ENCODE data around the gene FRG2B.

FRG2B gene

GRCh38 chr10:133618851-133619250, 7.7 kb downstream of the FRG2B start:
- Histone ChIP-seq H3K36me3 (replicated peaks) (no peaks in the 10 kb centered on the region), H3K27ac (no peak overlapping the region), H3K27me3 (replicated peaks) (no peaks in the 10 kb centered on the region), H3K4me3 (ENCODE audit: low read depth, low read length) (no peak overlapping the region)
- in situ Hi-C loops (cut with HindIII; ENCODE audit: low pct_ligation_motif_present, low sequenced_read_pairs), result no loop called here
- TF ChIP-seq, protein P1, sequence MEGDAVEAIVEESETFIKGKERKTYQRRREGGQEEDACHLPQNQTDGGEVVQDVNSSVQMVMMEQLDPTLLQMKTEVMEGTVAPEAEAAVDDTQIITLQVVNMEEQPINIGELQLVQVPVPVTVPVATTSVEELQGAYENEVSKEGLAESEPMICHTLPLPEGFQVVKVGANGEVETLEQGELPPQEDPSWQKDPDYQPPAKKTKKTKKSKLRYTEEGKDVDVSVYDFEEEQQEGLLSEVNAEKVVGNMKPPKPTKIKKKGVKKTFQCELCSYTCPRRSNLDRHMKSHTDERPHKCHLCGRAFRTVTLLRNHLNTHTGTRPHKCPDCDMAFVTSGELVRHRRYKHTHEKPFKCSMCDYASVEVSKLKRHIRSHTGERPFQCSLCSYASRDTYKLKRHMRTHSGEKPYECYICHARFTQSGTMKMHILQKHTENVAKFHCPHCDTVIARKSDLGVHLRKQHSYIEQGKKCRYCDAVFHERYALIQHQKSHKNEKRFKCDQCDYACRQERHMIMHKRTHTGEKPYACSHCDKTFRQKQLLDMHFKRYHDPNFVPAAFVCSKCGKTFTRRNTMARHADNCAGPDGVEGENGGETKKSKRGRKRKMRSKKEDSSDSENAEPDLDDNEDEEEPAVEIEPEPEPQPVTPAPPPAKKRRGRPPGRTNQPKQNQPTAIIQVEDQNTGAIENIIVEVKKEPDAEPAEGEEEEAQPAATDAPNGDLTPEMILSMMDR (IDR thresholded peaks at IDR 0.05; ENCODE audit: low read depth, low read length, missing control alignments), result no peak
- no peak for DNase-seq

DNA sequence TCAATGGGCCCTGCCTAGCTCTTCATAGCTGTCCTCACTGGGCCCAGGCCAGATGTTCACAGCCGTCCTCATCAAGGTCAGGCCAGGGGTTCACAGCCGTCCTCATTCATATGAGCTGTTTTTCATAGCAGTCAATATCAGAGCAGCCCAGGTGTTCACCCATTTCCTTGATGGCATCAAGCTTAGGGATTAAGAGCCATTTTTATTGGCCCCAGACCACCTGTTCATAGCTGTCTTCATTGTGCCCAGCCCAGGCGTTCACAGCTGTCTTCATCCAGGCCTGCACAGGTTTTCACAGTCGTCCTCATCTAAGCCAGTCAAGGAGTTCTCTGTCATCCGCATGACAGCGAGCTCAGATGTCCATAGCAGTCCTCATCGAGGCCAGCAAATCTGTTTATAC, 9.4 kb downstream of the FRG2B start:
- H3K36me3 ChIP-seq (replicated peaks), result no peaks in the 10 kb centered on the region
- in situ Hi-C loops (cut with HindIII; ENCODE audit: low pct_ligation_motif_present, low sequenced_read_pairs), result no loop called here

GRCh38 chr10:133616371-133617130, 10.0 kb downstream of the FRG2B start:
- no peaks in the 10 kb centered on the region for H3K36me3 ChIP-seq (replicated peaks)
- TF ChIP-seq, protein P1 (IDR thresholded peaks at IDR 0.05; ENCODE audit: low read depth, low read length, missing control alignments), result no peak
- no peaks in the 10 kb centered on the region for H3K27me3 ChIP-seq (replicated peaks)
- no peak overlapping the region for H3K4me3 ChIP-seq (ENCODE audit: low read depth, low read length)
- in situ Hi-C loops (cut with HindIII; ENCODE audit: low pct_ligation_motif_present, low sequenced_read_pairs), result no loop called here
- no peak for DNase-seq
- H3K27ac ChIP-seq, result no peak overlapping the region

More for the DNA sequence above, 9.4 kb downstream of the FRG2B start:
- no peak overlapping the region for H3K27ac ChIP-seq
- no peak overlapping the region for H3K4me3 ChIP-seq (ENCODE audit: low read depth, low read length)
- TF ChIP-seq, protein P1 (IDR thresholded peaks at IDR 0.05; ENCODE audit: low read depth, low read length, missing control alignments), result no peak
- no peaks in the 10 kb centered on the region for H3K27me3 ChIP-seq (replicated peaks)
- no peak for DNase-seq

DNA sequence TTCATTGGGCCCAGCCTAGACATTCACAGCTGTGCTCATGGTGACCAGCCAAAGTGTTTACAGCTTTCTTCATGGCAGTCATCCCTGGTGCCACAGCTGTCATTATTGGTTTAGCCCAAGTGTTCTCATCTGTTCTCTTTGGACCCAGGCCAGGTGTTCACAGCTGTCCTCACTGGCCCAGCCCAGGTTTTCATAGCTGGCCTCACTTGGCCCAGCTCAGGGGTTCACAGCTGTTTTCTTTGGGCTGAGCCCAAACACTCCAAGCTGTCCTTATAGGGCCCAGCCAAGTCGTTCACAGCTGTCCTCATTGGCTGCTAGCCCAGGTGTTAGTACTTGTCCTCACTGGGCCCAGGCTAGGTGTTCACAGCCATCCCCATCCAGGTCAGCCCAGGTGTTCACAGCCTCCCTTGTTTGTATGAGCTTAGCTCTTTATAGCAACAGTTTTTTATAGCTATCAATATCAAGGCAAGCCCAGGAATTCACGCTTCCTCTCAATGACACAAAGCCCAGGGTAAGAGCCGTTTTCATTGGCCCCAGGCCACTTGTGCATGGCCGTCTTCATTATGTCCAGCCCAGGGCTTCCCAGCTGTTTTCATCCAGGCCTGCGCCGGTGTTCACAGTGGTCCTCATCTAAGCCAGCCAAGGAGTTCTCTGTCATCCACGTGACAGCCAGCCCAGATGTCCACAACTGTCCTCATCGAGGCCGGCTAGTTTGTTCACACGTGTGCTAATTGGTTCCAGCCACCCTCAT, 11.6 kb downstream of the FRG2B start:
- Histone ChIP-seq H3K4me3 (ENCODE audit: low read depth, low read length) (no peak overlapping the region), H3K36me3 (replicated peaks) (no peaks in the 10 kb centered on the region), H3K27ac (no peak overlapping the region), H3K27me3 (replicated peaks) (no peaks in the 10 kb centered on the region)
- in situ Hi-C loops (cut with HindIII; ENCODE audit: low pct_ligation_motif_present, low sequenced_read_pairs), result no loop called here
- TF ChIP-seq, protein P1 (IDR thresholded peaks at IDR 0.05; ENCODE audit: low read depth, low read length, missing control alignments), result no peak
- DNase-seq, result no peak

- H3K36me3 ChIP-seq (replicated peaks), result no peaks in the 10 kb centered on the region
- H3K4me3 ChIP-seq (ENCODE audit: low read depth, low read length), result no peak overlapping the region
- in situ Hi-C loops (cut with HindIII; ENCODE audit: low pct_ligation_motif_present, low sequenced_read_pairs), result no loop called here
- no peak overlapping the region for H3K27ac ChIP-seq
- H3K27me3 ChIP-seq (replicated peaks), result no peaks in the 10 kb centered on the region
- DNase-seq, result no peak
- TF ChIP-seq, protein P1 (IDR thresholded peaks at IDR 0.05; ENCODE audit: low read depth, low read length, missing control alignments), result no peak
These were observed 12.9 kb downstream of the FRG2B start for GRCh38 chr10:133613699-133614098.

Measured in brain microvascular endothelial cell (primary cell).